NOMO-1 treated with dmso at 0.1 percent for 144 hours (cell line): Measurements from ENCODE around the gene RTCA.
"Not testable (repeated sequence)": the region's sequence is repeated elsewhere in the genome, so short reads cannot be mapped to it uniquely, and the experiment has no call there.

Experiments
- DNase-seq: peaks from one replicate; lab custom pipeline; 2025; ENCODE audit not compliant: unreplicated experiment; lab: John Stamatoyannopoulos, UW

RTCA gene

DNA sequence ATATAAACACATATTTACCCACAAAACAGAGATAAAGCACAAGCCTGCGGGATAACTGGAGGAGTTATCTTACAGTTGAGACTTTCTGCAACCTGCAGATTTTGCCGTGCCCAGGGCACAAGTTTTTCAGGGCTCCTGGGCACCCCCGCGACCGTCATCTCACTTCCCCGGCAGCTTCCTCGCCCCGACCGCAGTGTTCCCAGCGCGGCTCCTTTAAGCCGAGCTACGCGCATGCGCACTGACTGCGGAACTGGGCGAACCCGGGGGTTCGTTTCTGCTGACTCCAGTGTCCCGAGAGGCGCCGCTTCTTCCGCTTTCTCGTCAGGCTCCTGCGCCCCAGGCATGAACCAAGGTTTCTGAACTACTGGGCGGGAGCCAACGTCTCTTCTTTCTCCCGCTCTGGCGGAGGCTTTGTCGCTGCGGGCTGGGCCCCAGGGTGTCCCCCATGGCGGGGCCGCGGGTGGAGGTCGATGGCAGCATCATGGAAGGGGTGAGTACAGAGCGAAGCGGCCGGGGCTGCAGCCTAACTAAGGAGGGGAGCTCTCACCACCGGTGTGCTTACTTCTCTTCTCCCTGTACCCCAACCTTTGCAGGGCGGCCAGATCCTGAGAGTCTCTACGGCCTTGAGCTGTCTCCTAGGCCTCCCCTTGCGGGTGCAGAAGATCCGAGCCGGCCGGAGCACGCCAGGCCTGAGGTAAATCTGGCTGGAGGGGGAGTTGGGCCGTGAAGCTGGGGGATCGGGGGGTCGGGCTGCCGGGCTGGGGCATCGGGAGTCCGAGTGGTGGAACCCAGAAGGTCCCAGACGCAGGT, at the start of gene RTCA:
TSS of gene RTCA (plus strand) at position 286 of the 810 bp plus-strand sequence. CDS start at position 446, 160 bp downstream.
- DNase-seq: peak; percentile 96

DNA sequence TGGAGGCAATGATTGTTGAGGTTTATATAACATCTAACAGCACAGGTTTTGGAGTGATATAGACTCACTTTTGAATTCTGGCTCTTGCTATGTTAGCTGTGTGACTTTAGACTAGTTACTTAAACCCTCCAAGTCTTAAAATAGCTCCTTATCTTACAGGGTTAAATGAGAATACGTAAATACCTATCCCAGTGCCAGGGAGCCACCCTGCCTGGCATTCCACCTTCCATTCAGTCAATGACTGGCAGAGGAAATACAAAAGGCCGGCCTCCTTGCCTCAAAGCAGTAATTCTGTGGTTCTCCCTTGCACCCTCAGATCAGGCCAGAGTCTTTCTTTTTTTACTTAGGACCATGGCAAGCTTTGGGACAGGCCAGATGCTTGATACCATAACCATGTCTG, 48.2 kb upstream of the RTCA start:
- no peak for DNase-seq

DNA sequence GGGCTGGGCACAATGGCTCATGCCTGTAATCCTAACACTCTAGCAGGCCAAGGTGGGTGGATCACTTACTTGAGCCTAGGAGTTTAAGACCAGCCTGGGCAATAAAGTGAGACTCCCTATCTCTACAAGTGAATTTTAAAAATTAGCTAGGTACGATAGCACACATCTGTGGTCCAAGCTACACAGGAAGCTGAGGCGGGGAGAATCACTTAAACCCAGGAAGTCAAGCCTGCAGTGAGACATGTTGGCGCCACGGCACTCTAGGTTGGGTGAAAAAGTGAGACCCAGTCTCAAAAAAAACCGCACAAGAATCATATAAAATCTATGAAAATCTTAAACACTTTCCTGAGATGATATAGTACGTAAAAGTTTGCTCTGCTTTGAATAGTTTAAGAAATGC, 46.6 kb upstream of the RTCA start:
- DNase-seq: no peak

DNA sequence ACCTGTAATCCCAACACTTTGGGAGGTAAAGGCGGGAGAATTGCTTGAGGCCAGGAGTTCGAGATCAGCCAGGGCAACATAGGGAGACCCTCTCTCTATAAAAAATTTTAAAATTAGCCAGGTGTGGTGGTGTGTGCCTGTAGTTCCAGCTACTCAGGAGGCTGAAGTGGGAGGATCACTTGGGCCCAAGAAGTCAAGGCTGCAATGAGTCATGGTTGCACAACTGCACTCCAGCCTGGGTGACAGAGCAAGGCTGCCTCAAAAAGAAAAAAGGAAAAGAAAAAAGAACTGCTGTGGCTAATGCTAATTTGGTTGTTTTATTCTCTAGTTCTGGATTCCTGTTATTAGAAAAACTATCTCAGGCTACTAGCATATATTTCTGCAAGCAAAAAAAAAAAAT, 46.1 kb upstream of the RTCA start:
- no peak for DNase-seq

DNA sequence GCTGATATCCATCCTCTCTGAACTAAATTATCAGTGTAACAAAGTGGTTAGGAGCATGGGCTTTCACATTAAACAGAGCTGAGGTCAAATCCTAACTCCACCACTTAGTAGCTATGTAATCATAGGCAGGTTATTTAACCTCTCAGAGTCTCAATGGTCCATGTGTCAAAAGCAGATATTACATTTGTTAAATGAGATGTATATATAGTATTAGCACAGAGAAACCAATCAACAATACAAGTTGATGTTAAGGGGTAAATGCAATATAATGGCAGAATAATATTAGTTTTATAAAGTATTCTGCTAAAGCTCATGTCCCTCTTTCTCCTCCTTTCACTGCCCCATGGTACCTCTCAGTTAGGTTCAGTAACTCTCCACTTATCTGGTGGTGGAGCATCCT, 43.6 kb upstream of the RTCA start:
- DNase-seq: no peak

DNA sequence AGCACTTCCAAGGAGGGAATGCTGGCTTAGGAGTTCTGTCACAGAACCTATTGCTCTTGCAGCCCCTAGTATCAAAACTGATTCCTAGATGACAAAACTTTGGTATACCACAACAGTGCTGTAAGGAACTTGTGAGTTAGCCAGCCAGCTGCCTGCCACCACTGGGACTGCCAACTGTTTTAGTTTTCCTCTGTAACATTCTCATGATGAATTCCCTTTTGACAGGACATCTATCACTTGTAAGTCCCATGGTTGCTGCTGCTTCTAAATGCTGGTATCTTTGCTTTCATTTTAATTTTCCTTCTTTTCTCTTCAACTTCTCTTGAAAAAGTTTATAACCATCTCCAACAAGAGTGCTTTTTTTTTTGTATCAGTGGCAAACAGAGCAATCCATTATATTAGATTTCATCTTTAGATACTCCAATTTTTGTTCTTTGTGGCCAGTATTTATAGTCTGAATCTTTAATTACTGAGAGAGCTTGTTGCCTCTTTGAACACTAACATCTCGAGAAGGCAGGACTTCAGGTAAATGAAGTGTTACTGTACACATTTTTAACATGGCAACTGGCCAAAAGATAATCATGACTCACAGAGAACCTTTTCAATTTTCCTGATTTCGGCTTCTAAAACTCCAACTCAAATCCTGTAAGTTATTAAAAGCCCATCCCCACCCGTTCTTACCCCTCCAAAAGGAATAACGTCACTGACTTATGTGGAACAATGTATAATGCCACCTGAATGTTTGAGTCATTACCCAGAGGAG, 36.2 kb upstream of the RTCA start:
- DNase-seq: no peak

DNA sequence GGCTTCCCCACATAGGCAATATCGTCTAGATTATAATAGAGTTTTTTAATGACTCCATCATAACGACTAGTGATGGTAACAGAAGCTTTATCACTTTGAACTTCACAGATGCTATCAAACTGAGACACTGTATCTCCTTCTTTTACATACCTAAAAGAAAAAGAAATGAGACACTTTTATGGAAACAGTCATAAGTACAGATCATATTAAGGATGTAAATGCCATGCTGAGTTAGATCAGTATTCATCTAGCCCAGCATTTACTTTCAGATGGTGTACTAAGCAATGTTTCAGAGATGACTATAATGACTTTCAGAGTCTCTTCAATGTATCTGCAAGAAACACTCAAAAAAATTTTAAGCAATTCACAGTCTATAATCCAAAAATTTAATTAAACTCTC, 35.3 kb upstream of the RTCA start:
- no peak for DNase-seq

DNA sequence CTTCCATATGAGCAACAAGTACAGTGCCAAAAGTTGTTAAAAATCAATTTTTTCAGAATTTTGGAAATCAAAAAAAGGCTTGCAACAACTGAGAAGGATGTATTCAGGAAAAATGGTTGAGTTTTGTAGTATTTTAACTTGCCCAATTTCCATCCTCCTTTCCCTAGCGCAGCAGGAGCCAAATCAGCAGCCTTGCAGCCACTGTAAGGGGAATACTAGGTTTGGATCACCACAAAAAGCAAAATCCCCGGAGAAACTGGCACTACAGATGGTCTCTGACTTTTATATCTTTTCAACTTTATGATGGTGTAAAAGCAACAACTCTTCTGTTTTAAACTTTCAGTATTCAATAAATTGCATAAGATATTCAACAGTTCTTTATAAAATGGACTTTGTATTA, 34.3 kb upstream of the RTCA start:
- DNase-seq: no peak

DNA sequence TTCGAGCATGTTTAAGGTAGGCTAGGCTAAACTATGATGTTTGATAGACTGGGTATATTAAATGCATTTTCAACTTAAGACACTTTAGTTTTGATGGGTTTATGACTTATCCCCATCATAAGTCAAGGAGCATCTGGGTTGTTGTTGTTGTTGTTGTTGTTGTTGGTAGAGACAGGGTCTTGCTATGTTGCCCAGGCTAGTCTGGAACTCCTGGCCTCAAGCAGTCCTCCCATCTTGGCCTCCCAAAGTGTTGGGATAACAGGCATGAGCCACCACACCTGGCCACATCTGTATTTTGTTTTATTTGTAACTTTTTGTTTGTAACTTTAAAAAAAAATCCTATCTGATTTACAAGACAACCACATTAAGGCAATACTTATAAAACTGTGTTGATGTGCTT, 33.9 kb upstream of the RTCA start:
- DNase-seq: no peak

DNA sequence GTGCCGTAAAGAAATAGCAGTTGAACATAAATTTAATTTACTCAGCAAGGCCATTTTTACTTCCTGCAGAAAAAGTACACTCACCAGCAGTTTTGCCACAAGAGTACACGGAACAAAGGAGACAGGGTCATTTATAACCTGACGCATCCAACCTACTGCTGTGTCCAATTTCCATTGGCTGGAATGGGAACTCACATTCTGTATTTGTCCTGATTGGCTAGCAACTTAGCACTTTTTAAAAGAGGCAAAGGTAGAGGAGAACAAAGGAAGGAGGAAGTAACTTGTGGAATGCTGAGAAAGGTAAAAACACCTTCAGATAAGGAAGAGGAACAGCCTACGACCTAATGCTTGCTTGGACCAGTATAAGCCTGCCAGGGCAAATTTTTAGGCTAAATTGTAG, 32.5 kb upstream of the RTCA start:
- not testable (repeated sequence) for DNase-seq

DNA sequence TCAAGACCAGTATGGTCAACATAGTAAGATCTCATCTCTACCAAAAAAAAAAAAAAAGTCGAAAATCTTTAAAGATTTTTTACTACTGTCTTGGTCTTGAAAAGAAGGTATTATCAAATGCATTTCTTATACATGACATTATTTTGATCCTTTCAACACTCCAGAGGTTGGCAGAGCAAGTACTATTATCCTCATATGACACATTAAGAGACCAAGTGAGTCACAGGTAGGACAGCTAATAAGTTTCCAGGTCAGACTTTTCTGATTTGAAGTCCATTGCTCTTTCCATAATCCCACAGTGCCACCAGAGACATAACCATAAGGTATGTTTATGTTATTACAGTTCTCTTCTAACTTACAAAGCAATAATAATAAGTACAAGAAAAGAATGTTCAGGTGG, 31.6 kb upstream of the RTCA start:
- DNase-seq: no peak

DNA sequence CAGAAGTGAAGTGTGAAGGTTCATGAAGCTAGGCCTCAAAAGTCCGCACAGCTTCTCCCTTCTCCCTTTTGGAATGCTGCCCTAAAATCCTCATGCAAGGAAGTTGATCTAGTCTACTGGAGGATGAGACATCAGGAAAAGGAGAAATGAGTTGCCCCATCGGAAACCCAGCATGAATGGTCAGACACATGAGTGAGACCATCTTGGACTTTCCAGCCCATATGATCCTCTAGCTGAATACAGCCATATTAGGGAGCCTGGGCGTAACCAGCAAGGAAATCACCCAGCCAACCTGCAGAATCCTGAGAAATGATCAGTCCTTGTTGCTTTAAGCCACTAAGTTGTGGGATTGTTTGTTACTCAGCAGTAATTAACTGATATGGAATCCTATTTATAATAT, 28.9 kb upstream of the RTCA start:
- DNase-seq: no peak

DNA sequence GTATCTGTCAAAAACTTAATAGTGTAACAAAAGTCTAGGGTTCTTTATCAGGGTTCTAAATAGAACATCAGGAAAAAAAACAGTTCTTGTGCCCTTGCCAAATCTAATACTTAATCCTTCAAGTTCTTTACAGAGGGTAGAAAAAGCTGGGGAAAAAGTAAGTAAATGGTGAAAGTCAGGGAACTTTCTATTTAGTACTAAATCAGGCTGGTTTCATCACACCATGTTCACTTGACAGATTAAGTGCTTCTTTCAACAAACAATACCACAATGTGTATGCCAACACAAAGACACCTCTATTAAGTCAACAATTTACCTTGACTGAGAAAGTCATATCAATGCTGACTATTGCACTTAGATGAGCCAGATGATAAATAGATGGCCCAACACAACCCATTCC, 26.1 kb upstream of the RTCA start:
- no peak for DNase-seq

DNA sequence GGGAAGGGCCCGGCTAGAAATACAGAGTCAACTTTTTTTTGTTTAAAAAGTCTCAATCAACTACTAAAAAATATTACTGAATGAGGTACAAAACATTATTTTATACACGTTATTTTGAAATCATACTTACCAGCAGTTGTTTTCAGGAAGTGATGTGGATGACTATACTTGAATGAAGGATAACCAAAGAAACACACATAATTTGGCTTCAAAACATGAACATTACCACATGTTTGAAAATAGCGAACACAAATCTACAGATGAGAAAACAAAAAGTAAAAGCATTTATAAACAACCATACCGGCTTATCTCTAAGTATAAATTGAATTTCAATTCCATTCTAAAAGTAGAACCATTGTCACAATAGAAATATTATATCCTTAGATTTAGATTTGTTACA, 25.4 kb upstream of the RTCA start:
- DNase-seq: no peak

DNA sequence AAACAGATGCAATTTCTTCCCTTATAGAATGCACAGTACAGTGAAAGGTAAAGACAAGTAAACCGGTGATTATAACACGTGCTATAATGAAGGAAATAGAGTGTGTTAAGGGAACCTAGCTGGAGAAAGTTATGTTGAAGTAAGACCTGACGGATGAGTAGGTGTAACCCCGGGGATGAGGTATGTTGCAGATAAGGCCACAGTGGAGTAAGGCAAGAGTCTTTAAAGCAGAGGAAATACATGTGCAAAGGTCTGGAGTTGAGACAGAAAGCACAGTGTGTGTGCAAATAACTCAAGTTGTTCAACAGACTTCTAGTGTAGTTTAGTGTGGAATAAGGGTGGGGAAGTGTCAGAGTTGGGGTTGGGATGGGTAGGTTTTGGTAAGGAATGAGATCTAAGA, 19.3 kb upstream of the RTCA start:
- DNase-seq: no peak

DNA sequence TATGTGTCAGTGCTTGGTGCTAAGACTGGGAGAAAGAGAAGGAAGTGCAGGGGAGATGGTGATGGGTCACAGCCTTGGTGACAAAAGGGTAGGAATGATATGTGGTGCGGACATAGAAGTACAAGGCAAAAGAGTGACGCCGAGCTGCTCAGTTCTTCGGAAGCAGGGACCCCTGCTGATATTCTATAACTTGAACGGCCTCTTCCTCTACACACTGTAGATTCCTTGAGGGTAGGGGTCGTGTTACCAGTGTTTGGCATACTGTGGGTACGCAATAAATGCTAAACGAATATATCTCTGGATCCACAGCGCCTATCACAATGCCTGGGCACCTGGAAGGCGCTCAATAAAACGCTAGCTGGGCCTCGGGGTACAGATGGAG, 16.9 kb upstream of the RTCA start:
- no peak for DNase-seq

DNA sequence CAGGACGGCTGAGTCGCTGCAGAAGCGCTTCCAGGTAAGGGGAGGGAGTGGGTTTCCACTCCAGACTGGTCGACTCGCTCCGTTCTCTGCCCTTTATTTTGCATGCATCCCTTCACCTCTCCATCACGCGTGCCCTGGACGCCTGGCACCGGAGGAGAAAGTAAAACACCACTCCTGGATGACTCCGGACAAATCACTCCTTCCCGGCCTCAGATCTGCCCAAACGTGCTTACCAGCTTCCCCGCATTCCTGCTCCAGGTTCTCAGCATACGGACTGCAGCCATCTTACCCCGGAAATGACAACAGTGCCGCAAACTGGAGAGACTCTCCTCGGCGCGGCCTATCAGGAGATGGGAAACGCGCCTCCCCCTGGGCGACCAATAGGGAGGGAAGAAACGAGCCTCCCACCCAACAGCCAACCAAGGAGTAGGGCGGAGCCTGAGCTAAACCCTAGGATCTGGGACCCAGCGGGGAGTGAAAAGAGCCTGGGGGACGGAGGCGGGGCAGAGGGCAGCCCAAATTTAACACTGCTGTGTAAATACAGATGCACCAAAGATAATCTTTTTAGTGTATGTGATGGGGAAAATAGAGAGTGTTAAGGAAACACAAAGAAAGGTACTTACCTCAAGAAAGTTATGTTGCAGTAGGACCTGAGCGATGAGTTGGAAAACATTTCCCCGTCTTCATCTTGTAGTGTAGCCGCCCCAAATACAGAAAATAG, 16.3 kb upstream of the RTCA start, which contains the start of gene DBT:
TSS of gene DBT (minus strand) at position 298 of the 721 bp plus-strand sequence. CDS start at position 284, 14 bp downstream.
- DNase-seq: peak; percentile 94

DNA sequence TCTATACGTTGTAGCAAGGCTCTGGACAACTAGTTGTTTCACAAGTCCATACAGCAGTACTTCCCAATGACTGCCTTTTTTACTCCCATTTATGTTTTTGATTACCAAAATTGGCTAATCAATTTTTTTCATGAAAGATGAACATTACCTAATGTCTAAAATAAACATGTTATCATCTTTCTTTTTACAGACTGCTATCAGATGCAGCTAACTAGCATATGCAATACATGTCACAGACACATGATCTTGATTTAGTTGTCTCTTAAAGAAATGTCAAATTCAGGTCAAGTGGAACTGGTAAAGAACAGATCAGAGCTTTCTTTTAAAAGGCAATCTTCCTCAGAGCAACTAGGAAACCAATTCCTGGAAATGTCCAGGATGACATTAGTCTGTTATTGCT, 15.8 kb upstream of the RTCA start:
- DNase-seq: no peak

DNA sequence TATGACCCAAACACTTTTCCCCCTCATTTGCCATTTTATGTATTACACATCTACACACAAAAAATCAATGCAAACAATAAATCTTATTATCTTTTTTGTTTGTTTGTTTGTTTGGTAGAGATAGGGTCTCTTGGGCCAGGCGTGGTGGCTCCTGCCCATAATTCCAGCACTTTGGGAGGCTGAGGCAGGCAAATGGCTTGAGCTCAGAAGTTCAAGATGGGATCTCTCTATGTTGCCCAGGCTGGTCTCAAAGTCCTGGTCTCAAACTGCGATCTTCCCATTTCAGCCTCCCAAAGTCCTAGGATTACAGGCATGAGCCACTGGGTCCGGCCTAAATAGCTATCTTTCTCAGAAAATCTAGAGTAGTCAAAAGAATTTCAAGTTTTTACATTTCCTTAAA, 15.2 kb upstream of the RTCA start:
- DNase-seq: no peak

DNA sequence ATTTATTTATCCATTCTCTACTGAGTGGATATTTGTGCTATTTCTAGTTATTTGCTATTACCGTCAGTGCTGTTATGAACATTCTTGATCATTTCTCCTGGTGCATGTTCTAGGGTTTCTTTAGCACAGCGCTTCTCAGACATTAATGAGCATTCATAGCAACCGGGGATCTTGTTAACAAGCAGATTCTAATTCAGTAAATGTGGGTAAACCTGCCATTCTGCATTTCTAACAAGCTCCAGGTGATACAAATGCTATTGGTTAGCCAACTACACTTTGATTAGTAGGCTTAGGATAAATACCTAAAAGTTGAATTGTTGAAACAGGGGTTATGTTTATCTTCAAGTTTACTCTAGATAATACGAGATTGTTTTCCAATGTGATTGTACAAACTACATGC, 13.1 kb upstream of the RTCA start:
- no peak for DNase-seq

DNA sequence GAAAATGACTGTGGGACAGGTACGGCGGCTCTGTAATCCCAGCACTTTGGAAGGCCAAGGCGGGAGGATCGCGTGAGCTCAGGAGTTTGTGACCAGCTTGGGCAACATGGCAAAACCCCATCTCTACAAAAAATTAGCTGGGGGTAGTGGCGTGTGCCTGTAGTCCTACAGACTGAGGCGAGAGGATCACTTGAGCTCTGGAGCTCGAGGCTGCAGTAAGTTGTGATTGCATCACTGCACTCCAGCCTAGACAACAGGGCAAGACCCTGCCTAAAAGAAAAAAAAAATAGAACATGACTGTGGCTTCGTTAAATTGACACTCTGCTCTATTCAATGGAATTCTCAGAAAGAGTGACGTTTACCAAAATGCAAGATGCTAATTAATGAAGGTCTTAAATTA, 12.5 kb upstream of the RTCA start:
- DNase-seq: no peak

DNA sequence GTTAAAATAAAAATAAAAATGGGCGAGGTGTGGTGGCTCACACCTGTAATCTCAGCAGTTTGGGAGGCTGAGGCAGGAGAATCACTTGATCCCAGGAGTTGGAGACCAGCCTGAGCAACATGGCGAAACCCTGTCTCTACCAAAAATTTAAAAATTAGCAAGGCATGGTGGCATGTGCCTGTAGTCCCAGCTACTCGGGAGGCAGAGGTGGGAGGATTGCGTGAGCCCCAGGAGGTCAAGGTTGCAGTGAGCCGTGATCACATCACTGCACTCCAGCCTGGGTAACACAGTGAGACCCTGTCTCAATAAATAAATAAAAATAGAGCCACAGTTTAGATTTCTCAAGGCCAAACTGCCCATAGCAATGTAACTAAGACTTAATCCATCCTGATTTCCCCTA, 9.7 kb upstream of the RTCA start:
- DNase-seq: not testable (repeated sequence)
